K562 (cell line): ENCODE results near the gene KCND2. TPM values are rescaled to one million over a fixed set of nuclear protein-coding genes. Genes with fewer than 3 reads are reported as not detected.

Source experiments
- ATF3 ChIP-seq, 2 experiments: fragments of 450-650 bp in 1 of 2; sonication (generic) in 1 of 2; formaldehyde crosslinking in 1 of 2; IDR thresholded peaks in 1 of 2; conservative IDR thresholded peaks in 1 of 2; 2 replicates each; pipeline versions ENCODE4 v1.6.1 to v1.8.1; 2016 to 2023; ENCODE audit warnings: mild to moderate bottlenecking in 2 of 2, moderate library complexity in 2 of 2, inconsistent platforms in 1 of 2, missing genetic modification reagents in 1 of 2
- GTF2B ChIP-seq: IDR thresholded peaks from 2 replicates; pipeline ENCODE4 v1.6.1; 2011; ENCODE audit not compliant: insufficient read length; ENCODE audit errors: extremely low read depth
- NFE2 ChIP-seq: IDR thresholded peaks from 2 replicates; pipeline ENCODE4 v1.6.1; 2014; ENCODE audit warnings: antibody characterized with exemption, low read depth
- PRDM10 ChIP-seq: fragments of 450-650 bp; IDR thresholded peaks from 2 replicates; pipeline ENCODE4 v1.6.1; 2018; ENCODE audit not compliant: partially characterized antibody
- RERE ChIP-seq: sonication (generic); formaldehyde crosslinking; IDR thresholded peaks from 2 replicates; pipeline ENCODE4 v1.8.0; 2023; ENCODE audit warnings: missing genetic modification reagents, mild to moderate bottlenecking, borderline replicate concordance
- ZBTB11 ChIP-seq, 3 experiments: fragments of 200-800 bp in 1 of 3; fragments of 250-450 bp in 1 of 3; fragments of 450-650 bp in 1 of 3; sonication (Bioruptor Pico) in 1 of 3; sonication (Bioruptor generic) in 1 of 3; formaldehyde crosslinking in 1 of 3; IDR thresholded peaks; 2 replicates each; pipeline versions ENCODE4 v1.6.1 to v1.8.0; 2016 to 2022; ENCODE audit warnings: mild to moderate bottlenecking in 2 of 3, missing genetic modification characterization in 2 of 3, missing compliant biosample characterization in 1 of 3, moderate library complexity in 1 of 3
- ZNF639 ChIP-seq, 2 experiments: fragments of 200-800 bp in 1 of 2; sonication (Bioruptor generic) in 1 of 2; sonication (generic) in 1 of 2; formaldehyde crosslinking in 1 of 2; IDR thresholded peaks in 1 of 2; conservative IDR thresholded peaks in 1 of 2; 2 replicates each; pipeline versions ENCODE4 v1.5.0 to v1.6.1; 2016 to 2020; ENCODE audit warnings: missing compliant biosample characterization in 1 of 2, missing genetic modification characterization in 1 of 2, missing genetic modification reagents in 1 of 2
- ZNF79 ChIP-seq: fragments of 250-450 bp; sonication (Bioruptor Pico); IDR thresholded peaks from 2 replicates; pipeline ENCODE4 v1.4.0; 2020; ENCODE audit warnings: low read depth, mild to moderate bottlenecking, moderate library complexity
- polyA plus RNA-seq, 8 experiments: library from polyadenylated mRNA; depleted of rRNA in 4 of 8; stranded (reverse) in 5 of 8; unstranded in 3 of 8; fragments of >200 nt; fragmentation: Nextera tagmentation in 2 of 8; fragmentation: Illumina TruSeq in 1 of 8; extraction: Ambion mirVana in 2 of 8; extraction: Trizol in 1 of 8; gene quantifications; 2 replicates each; pipeline versions ENCODE4 v1.2.1 to v1.2.3, GENCODE V29; 2011 to 2014; ENCODE audit warnings: inconsistent platforms in 1 of 8, missing spikeins in 1 of 8
- total RNA-seq, 7 experiments: library from RNA; depleted of rRNA in 6 of 7; stranded (reverse); fragments of >200 nt in 6 of 7; fragmentation: Illumina TruSeq in 2 of 7; extraction: Trizol in 2 of 7; gene quantifications; 2 replicates each; pipeline versions ENCODE4 v1.2.1 to v1.2.3, GENCODE V29; 2011 to 2021; ENCODE audit warnings: low replicate concordance in 1 of 7

Gene KCND2
- total and polyA plus RNA-seq, 9 of the 15 experiments (the other 6 are each of a cell fraction or from before 2014, with no cell fraction given), result 0.03 to 0.12 TPM; not detected in 7

- TF ChIP-seq PRDM10 (no peak), ZNF79 (CRISPR knock-in tag) (no peak), RERE (CRISPR knock-in tag) (no peak), GTF2B (no peak), ZNF639 (CRISPR knock-in tag; conservative IDR thresholded peaks at IDR 0.05 in 1 of 2, IDR thresholded peaks at IDR 0.05 in 1 of 2) (no peak), NFE2 (no peak), ZBTB11 (CRISPR knock-in tag; IDR thresholded peaks at IDR 0.05) (no peak), ATF3 (IDR thresholded peaks at IDR 0.05) (no peak), ATF3 (CRISPR knock-in tag; conservative IDR thresholded peaks at IDR 0.05) (no peak)
Observed at GRCh38 chr7:120550494-120551048, 277.6 kb downstream of the KCND2 start (continued).
